Activated naive CD4-positive, alpha-beta T cell treated with anti-CD3 and anti-CD28 coated beads for 36 hours (primary cell): ENCODE data around the gene KIF27. TPM values are rescaled to one million over a fixed set of nuclear protein-coding genes. Genes with fewer than 3 reads are reported as not detected.
A peak's percentile ranks its signal among the peaks of the same experiment; 100 is the strongest.

ENCODE experiments used
- CTCF ChIA-PET: fragments of 350-600 bp; sonication (Branson Sonifier 250); formaldehyde crosslinking; loops from one replicate; lab custom pipeline; 2021; ENCODE audit warnings: antibody characterized with exemption; lab: Charles Lee
- DNase-seq: peaks from one replicate; pipeline ENCODE4 v3.0.0-alpha.2; 2020
- H3K27ac Mint-ChIP-seq: one replicate; pipeline ENCODE4 v1.8.0; 2021; ENCODE audit warnings: mild to moderate bottlenecking, mixed read lengths
- H3K27me3 Mint-ChIP-seq: one replicate; pipeline ENCODE4 v1.8.0; 2021; ENCODE audit warnings: low read depth, mixed read lengths
- H3K36me3 Mint-ChIP-seq: one replicate; pipeline ENCODE4 v1.8.0; 2021; ENCODE audit warnings: low read depth, mixed read lengths
- H3K4me1 Mint-ChIP-seq: one replicate; pipeline ENCODE4 v1.8.0; 2021; ENCODE audit warnings: low read depth, mixed read lengths
- H3K4me3 Mint-ChIP-seq: one replicate; pipeline ENCODE4 v1.8.0; 2021; ENCODE audit warnings: mild to moderate bottlenecking, moderate library complexity, mixed read lengths
- H3K9me3 Mint-ChIP-seq: one replicate; pipeline ENCODE4 v1.8.0; 2021; ENCODE audit warnings: mixed read lengths
- intact Hi-C: fragments of 100-400 bp; cut with micrococcal nuclease; formaldehyde crosslinking; loops from one replicate; pipeline ENCODE4 v1.15.1; 2023
- microRNA-seq: library from miRNA; unstranded; fragments of <30 nt; microRNA quantifications from one replicate; pipeline ENCODE4 v1.2.0, GENCODE V29; 2022; ENCODE audit warnings: borderline microRNAs expressed, borderline replicate concordance
- total RNA-seq, 2 experiments: library from RNA; stranded (reverse); gene quantifications; one replicate each; pipeline ENCODE4 v1.2.3, GENCODE V29; 2021

The KIF27 gene
- total RNA-seq, 2 experiments from 2014 or later = 2.7 to 3.8 TPM

DNA sequence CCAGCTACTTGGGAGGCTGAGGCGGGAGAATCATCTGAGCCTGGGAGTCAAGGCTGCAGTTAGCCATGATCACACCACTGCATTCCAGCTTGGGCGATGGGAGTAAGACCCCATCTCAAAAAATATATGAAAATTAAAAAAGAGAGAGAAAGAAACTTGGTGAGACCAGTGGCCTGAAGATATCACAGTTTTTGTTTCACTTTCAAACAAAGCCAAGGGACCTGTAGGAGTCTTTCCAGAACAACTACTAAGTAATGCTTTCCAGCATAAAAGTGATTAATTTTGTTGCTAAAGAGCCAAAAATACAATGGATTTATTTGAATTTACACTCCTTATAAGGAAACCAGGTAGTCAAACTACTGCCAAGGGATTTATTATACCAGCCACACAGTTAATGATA is 127.2 kb downstream of the KIF27 start:
- no peaks in the 10 kb centered on the region for H3K4me1 Mint-ChIP-seq
- CTCF ChIA-PET = no interaction called here
- no peaks in the 10 kb centered on the region for H3K27me3 Mint-ChIP-seq
- intact Hi-C loops = no loop called here
- H3K36me3 Mint-ChIP-seq = peaks cover 8% of the 10 kb centered on the region
- no peak overlapping the region for H3K4me3 Mint-ChIP-seq
- no peaks in the 10 kb centered on the region for H3K9me3 Mint-ChIP-seq
- no peak overlapping the region for H3K27ac Mint-ChIP-seq
- DNase-seq = no peak

DNA sequence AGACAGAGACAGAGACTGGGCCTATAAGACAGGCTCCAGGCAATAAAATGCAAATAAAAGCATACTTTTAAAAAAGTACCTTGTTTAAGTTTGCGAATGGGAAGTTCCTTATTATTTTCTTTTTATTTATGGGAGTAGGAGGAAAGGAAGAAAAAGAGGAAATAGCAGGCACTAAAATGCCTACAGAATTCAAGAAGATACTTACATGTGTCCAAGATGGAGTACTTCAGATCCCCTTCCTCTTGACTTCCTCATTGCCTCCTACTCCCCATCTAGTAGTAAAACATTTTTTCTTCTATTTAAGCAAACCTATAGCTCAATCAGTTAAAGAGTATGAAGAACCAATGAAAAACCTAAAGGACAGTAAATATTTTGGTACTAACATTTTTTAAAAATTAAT is 128.5 kb downstream of the KIF27 start:
- intact Hi-C loops = no loop called here
- Mint-ChIP-seq H3K27ac (no peak overlapping the region), H3K4me3 (no peak overlapping the region), H3K36me3 (peaks cover 7% of the 10 kb centered on the region), H3K27me3 (no peaks in the 10 kb centered on the region), H3K4me1 (no peaks in the 10 kb centered on the region), H3K9me3 (no peaks in the 10 kb centered on the region)
- DNase-seq = no peak
- CTCF ChIA-PET = interaction anchor here (0.6 to 0.7 kb wide), 2 partner anchors 82 to 236 kb away, joined by 3 to 4 read pairs; no protein-coding TSS in a partner anchor

Small RNAs within 50 kb of the gene (microRNA-seq; reads per million reads assigned to microRNA genes)
- 511 reads per million, percentile 78 among the genes with 10 or more reads in this experiment for gene MIR7-1

Other genes with a start within 250 kb of the KIF27 start
- 10 to 100 TPM; 84.8 to 87.1 TPM for gene UBQLN1, start 213.5 kb downstream of the KIF27 start, total RNA-seq
- 1 to 10 TPM; 4.4 to 4.5 TPM for gene GKAP1, start 103.7 kb downstream of the KIF27 start, total RNA-seq
- gene HNRNPK, start 58.8 kb upstream of the KIF27 start, total RNA-seq = 100 to 1,000 TPM; 679 to 704 TPM
- gene RMI1, start 59.4 kb upstream of the KIF27 start, total RNA-seq = 10 to 100 TPM; 19.2 to 19.3 TPM